Neural cell (in vitro differentiated cells): Measurements from ENCODE around the gene KISS1R. TPM values are rescaled to one million over a fixed set of nuclear protein-coding genes. Genes with fewer than 3 reads are reported as not detected.

Experiments
- H2AFZ ChIP-seq: fragments of 200-600, 300-800 bp; sonication (generic), shearing (Covaris generic); 2 replicates; pipeline ENCODE4 v1.6.0; 2014; ENCODE audit warnings: low read depth, mild to moderate bottlenecking, antibody characterized with exemption, low read length, moderate library complexity
- H3F3A ChIP-seq: fragments of 200-600 bp; shearing (Covaris generic); 2 replicates; pipeline ENCODE4 v1.6.1; 2016; ENCODE audit warnings: mild to moderate bottlenecking, moderate library complexity, mixed read lengths, antibody characterized with exemption, low read length; ENCODE audit not compliant: insufficient read depth, poor library complexity, severe bottlenecking
- H3K27ac ChIP-seq: fragments of 200-600, 300-800 bp; sonication (generic), shearing (Covaris generic); 2 replicates; pipeline ENCODE4 v1.5.1; 2014; ENCODE audit warnings: mild to moderate bottlenecking, low read length, moderate library complexity
- H3K27me3 ChIP-seq: fragments of 300-800, 200-600 bp; sonication (generic), shearing (Covaris generic); 2 replicates; pipeline ENCODE4 v1.6.0; 2014; ENCODE audit warnings: mild to moderate bottlenecking, low read depth, low read length, moderate library complexity; ENCODE audit not compliant: insufficient read depth
- H3K36me3 ChIP-seq: fragments of 300-800, 200-600 bp; sonication (generic), shearing (Covaris generic); 2 replicates; pipeline ENCODE4 v1.5.1; 2014; ENCODE audit warnings: mild to moderate bottlenecking, antibody characterized with exemption, low read length, moderate library complexity; ENCODE audit not compliant: insufficient read depth
- H3K4me2 ChIP-seq: fragments of 300-800, 200-600 bp; sonication (generic), shearing (Covaris generic); 2 replicates; pipeline ENCODE4 v1.6.0; 2014; ENCODE audit warnings: mild to moderate bottlenecking, low read length
- H3K4me3 ChIP-seq: fragments of 300-800, 200-600 bp; sonication (generic), shearing (Covaris generic); 2 replicates; pipeline ENCODE4 v1.5.1; 2014; ENCODE audit warnings: mild to moderate bottlenecking, low read length, moderate library complexity
- H3K79me2 ChIP-seq: fragments of 200-600 bp; shearing (Covaris generic); replicated peaks from 2 replicates; pipeline ENCODE4 v1.6.0; 2014; ENCODE audit warnings: mild to moderate bottlenecking, low read length, moderate library complexity; ENCODE audit not compliant: insufficient read depth
- H3K9ac ChIP-seq: fragments of 300-800, 200-600 bp; sonication (generic), shearing (Covaris generic); 2 replicates; pipeline ENCODE4 v1.6.1; 2016; ENCODE audit warnings: mild to moderate bottlenecking, low read length, mixed read lengths
- H3K9me2 ChIP-seq: fragments of 200-600 bp; shearing (Covaris generic); 2 replicates; pipeline ENCODE4 v1.6.1; 2016; ENCODE audit warnings: mild to moderate bottlenecking, low read length, mixed read lengths; ENCODE audit not compliant: insufficient read depth
- H3K9me3 ChIP-seq: fragments of 200-600, 300-800 bp; sonication (generic), shearing (Covaris generic); 2 replicates; pipeline ENCODE4 v1.6.1; 2016; ENCODE audit warnings: mild to moderate bottlenecking, mixed run types, low read length, moderate library complexity, mixed read lengths
- H4K20me1 ChIP-seq: fragments of 200-600 bp; shearing (Covaris generic); 2 replicates; pipeline ENCODE4 v1.6.1; 2016; ENCODE audit warnings: mild to moderate bottlenecking, mixed run types; ENCODE audit not compliant: insufficient read depth
- EP300 ChIP-seq: fragments of 450-650 bp; conservative IDR thresholded peaks from 2 replicates; pipeline ENCODE4 v1.6.1; 2014; ENCODE audit warnings: antibody characterized with exemption, mild to moderate bottlenecking, moderate library complexity; ENCODE audit not compliant: poor library complexity, severe bottlenecking
- EZH2 ChIP-seq: fragments of 200-600, 300-800 bp; shearing (Covaris generic), sonication (generic); IDR thresholded peaks from 2 replicates; pipeline ENCODE4 v1.6.1; 2014; ENCODE audit warnings: antibody characterized with exemption, low read length, borderline replicate concordance, mild to moderate bottlenecking; ENCODE audit not compliant: insufficient read depth, poor library complexity, severe bottlenecking
- MXI1 ChIP-seq: fragments of 450-650 bp; conservative IDR thresholded peaks from 2 replicates; pipeline ENCODE4 v1.6.1; 2014; ENCODE audit warnings: antibody characterized with exemption, mild to moderate bottlenecking; ENCODE audit not compliant: poor library complexity, severe bottlenecking
- POLR2AphosphoS5 ChIP-seq: IDR thresholded peaks from 2 replicates; pipeline ENCODE4 v1.6.1; 2012
- RAD21 ChIP-seq: fragments of 450-650 bp; conservative IDR thresholded peaks from 2 replicates; pipeline ENCODE4 v1.6.1; 2014; ENCODE audit warnings: antibody characterized with exemption, mild to moderate bottlenecking, moderate library complexity
- SMC3 ChIP-seq: fragments of 450-650 bp; conservative IDR thresholded peaks from 2 replicates; pipeline ENCODE4 v1.6.1; 2014; ENCODE audit warnings: antibody characterized with exemption, mild to moderate bottlenecking, moderate library complexity; ENCODE audit not compliant: poor library complexity
- TAF1 ChIP-seq: IDR thresholded peaks from 2 replicates; pipeline ENCODE4 v1.6.1; 2012; ENCODE audit warnings: low read depth
- polyA plus RNA-seq: library from polyadenylated mRNA; depleted of rRNA; stranded (reverse); fragments of >200 nt; gene quantifications from 2 replicates; pipeline ENCODE4 v1.2.3, GENCODE V29; 2014
- TF ChIP-seq, protein P1 (sequence below): fragments of 450-650 bp; IDR thresholded peaks from 2 replicates; pipeline ENCODE4 v1.5.1; 2014; ENCODE audit warnings: antibody characterized with exemption, mild to moderate bottlenecking, moderate library complexity; ENCODE audit not compliant: poor library complexity, severe bottlenecking
- TF ChIP-seq, protein P2 (sequence below): IDR thresholded peaks from 2 replicates; pipeline ENCODE4 v1.6.1; 2012; ENCODE audit warnings: borderline replicate concordance

KISS1R gene
- polyA plus RNA-seq, 1 donor from 2014 or later = 5.4 TPM

DNA sequence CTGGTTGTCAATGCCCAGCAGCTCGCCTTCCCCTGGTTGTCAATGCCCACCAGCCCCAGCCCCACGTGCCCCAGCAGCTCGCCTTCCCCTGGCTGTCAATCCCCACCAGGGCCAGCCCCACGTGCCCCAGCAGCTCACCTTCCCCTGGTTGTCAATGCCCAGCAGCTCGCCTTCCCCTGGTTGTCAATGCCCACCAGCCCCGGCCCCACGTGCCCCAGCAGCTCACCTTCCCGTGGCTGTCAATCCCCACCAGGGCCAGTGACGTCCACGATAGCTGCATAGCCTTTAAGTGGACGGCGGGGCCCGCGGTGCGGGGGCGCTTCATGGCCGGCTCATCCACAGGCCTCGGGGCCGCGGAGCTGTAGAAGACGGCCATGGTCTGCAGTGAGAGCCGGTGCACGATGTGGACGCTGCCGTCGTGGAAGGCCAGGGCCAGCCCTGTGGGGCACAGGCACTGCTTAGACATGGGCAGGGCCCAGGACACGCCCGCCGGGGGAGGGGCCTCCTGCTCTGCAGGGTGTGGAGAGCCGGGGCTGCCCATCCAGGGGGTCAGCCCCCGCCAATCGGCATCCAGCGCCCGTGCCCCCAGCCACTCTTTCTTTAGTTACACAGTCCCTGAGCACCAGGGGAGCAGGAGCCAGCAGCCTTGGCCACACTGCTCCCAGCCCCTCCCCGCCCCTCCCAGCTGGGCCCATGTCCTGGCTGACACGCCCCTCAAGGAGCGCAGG, 37.3 kb upstream of the KISS1R start:
- TF ChIP-seq POLR2AphosphoS5 (no peak), EP300 (no peak), SMC3 (no peak)
- TF ChIP-seq, protein P1, sequence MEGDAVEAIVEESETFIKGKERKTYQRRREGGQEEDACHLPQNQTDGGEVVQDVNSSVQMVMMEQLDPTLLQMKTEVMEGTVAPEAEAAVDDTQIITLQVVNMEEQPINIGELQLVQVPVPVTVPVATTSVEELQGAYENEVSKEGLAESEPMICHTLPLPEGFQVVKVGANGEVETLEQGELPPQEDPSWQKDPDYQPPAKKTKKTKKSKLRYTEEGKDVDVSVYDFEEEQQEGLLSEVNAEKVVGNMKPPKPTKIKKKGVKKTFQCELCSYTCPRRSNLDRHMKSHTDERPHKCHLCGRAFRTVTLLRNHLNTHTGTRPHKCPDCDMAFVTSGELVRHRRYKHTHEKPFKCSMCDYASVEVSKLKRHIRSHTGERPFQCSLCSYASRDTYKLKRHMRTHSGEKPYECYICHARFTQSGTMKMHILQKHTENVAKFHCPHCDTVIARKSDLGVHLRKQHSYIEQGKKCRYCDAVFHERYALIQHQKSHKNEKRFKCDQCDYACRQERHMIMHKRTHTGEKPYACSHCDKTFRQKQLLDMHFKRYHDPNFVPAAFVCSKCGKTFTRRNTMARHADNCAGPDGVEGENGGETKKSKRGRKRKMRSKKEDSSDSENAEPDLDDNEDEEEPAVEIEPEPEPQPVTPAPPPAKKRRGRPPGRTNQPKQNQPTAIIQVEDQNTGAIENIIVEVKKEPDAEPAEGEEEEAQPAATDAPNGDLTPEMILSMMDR = no peak
- TF ChIP-seq, protein P2, sequence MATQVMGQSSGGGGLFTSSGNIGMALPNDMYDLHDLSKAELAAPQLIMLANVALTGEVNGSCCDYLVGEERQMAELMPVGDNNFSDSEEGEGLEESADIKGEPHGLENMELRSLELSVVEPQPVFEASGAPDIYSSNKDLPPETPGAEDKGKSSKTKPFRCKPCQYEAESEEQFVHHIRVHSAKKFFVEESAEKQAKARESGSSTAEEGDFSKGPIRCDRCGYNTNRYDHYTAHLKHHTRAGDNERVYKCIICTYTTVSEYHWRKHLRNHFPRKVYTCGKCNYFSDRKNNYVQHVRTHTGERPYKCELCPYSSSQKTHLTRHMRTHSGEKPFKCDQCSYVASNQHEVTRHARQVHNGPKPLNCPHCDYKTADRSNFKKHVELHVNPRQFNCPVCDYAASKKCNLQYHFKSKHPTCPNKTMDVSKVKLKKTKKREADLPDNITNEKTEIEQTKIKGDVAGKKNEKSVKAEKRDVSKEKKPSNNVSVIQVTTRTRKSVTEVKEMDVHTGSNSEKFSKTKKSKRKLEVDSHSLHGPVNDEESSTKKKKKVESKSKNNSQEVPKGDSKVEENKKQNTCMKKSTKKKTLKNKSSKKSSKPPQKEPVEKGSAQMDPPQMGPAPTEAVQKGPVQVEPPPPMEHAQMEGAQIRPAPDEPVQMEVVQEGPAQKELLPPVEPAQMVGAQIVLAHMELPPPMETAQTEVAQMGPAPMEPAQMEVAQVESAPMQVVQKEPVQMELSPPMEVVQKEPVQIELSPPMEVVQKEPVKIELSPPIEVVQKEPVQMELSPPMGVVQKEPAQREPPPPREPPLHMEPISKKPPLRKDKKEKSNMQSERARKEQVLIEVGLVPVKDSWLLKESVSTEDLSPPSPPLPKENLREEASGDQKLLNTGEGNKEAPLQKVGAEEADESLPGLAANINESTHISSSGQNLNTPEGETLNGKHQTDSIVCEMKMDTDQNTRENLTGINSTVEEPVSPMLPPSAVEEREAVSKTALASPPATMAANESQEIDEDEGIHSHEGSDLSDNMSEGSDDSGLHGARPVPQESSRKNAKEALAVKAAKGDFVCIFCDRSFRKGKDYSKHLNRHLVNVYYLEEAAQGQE = no peak

DNA sequence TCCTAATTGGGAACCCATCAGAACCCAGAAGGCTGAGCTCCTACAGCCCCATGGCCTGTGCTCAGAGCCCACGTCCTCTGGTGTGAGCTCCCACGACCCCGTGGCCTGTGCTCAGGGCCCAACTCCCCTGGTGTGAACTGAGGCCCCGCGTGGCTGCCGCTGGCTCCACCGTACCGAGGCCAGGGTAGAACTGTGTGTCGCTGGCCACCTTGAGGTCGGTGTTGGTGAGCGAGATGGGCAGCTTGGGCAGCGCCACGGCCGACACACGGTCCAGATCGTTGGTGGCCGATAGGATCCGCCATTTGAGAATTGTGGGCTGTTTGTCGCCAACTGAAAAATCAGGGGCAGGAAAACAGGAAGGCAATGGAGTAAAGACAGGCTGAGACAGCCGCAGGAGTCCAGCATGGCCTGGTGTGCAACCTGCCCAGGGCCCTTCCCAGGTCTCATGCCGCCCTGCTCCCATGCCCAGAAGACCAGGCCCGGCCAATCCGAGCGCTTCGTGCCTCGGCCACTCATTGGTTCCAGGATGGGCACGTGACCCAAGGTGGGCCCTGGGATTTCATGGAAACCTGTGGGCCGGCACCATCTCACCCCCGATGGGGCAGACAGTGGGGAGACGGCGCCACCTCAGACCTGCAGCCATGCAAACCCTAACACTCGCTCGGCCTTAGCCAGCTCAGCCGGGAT, 35.6 kb upstream of the KISS1R start:
- H3K9me2 ChIP-seq = no peaks in the 10 kb centered on the region
- H3K27me3 ChIP-seq = no peaks in the 10 kb centered on the region
- no peak overlapping the region for H3K9ac ChIP-seq
- H3K4me3 ChIP-seq = no peak overlapping the region
- TF ChIP-seq POLR2AphosphoS5 (no peak), EP300 (no peak), RAD21 (no peak), EZH2 (no peak), TAF1 (no peak), MXI1 (no peak), SMC3 (no peak)
- TF ChIP-seq, protein P2 = no peak
- TF ChIP-seq, protein P1 = no peak
- H2AFZ ChIP-seq = no peak overlapping the region
- H3K4me2 ChIP-seq = no peak overlapping the region
- H3K9me3 ChIP-seq = no peaks in the 10 kb centered on the region
- H3F3A ChIP-seq = no peaks in the 10 kb centered on the region
- H3K27ac ChIP-seq = no peak overlapping the region
- no peaks in the 10 kb centered on the region for H3K79me2 ChIP-seq
- peaks cover 5% of the 10 kb centered on the region for H3K36me3 ChIP-seq
- H4K20me1 ChIP-seq = no peaks in the 10 kb centered on the region

More for the DNA sequence above, 37.3 kb upstream of the KISS1R start:
- Histone ChIP-seq H2AFZ (no peak overlapping the region), H3K9me3 (no peaks in the 10 kb centered on the region), H3K9me2 (no peaks in the 10 kb centered on the region), H3F3A (no peaks in the 10 kb centered on the region), H3K36me3 (peaks cover 5% of the 10 kb centered on the region), H3K27ac (no peak overlapping the region), H4K20me1 (no peaks in the 10 kb centered on the region), H3K4me2 (no peak overlapping the region), H3K4me3 (no peak overlapping the region), H3K27me3 (no peaks in the 10 kb centered on the region), H3K79me2 (no peaks in the 10 kb centered on the region), H3K9ac (no peak overlapping the region)
